Suprapubic skin (tissue), 4 donors: ENCODE measurements around the gene INPP1. TPM values are rescaled to one million over a fixed set of nuclear protein-coding genes. Genes with fewer than 3 reads are reported as not detected.

Experiments used
- DNase-seq, 2 donors: peaks; one replicate each; pipeline ENCODE4 v3.0.0-alpha.2; 2019; ENCODE audit warnings: low spot score in 2 of 2
- H3K27ac ChIP-seq: fragments of 200-600 bp; sonication (generic); one replicate; pipeline ENCODE4 v1.5.1; 2019
- H3K27me3 ChIP-seq: fragments of 200-600 bp; sonication (generic); one replicate; pipeline ENCODE4 v1.5.1; 2019
- H3K36me3 ChIP-seq: fragments of 200-600 bp; sonication (generic); one replicate; pipeline ENCODE4 v1.5.1; 2019
- H3K4me1 ChIP-seq: fragments of 200-600 bp; sonication (generic); one replicate; pipeline ENCODE4 v1.5.1; 2019
- H3K4me3 ChIP-seq: fragments of 200-600 bp; sonication (generic); one replicate; pipeline ENCODE4 v1.5.1; 2019; ENCODE audit warnings: mild to moderate bottlenecking
- H3K9me3 ChIP-seq: fragments of 200-600 bp; sonication (generic); one replicate; pipeline ENCODE4 v1.5.1; 2019
- EP300 ChIP-seq: sonication (generic); formaldehyde crosslinking; IDR thresholded peaks from one replicate; pipeline ENCODE4 v1.6.1; 2017; ENCODE audit warnings: antibody characterized with exemption
- POLR2A ChIP-seq, 2 donors: fragments of 450-650 bp; IDR thresholded peaks; one replicate each; pipeline ENCODE4 v1.6.1; 2017; ENCODE audit warnings: antibody characterized with exemption in 2 of 2, mild to moderate bottlenecking in 2 of 2, moderate library complexity in 2 of 2
- POLR2AphosphoS5 ChIP-seq, 3 donors: sonication (generic); formaldehyde crosslinking; IDR thresholded peaks; one replicate each; pipeline ENCODE4 v1.6.1; 2017; ENCODE audit warnings: antibody characterized with exemption in 3 of 3
- WGBS: methylation state at CpG from one replicate; pipeline ENCODE4 v1.1.5; 2018; 5-methylcytosine and 5-hydroxymethylcytosine counted together
- total RNA-seq, 4 donors: library from RNA; depleted of rRNA; stranded (reverse); fragments of >200 nt; gene quantifications; one replicate each; pipeline ENCODE4 v1.1.0, GENCODE V29; 2016
- TF ChIP-seq, protein P1 (sequence below), 2 donors: fragments of 200-600 bp in 1 of 2; fragments of 450-650 bp in 1 of 2; sonication (generic) in 1 of 2; IDR thresholded peaks; one replicate each; pipeline ENCODE4 v1.5.1; 2016 to 2019; ENCODE audit warnings: antibody characterized with exemption in 2 of 2, mild to moderate bottlenecking in 1 of 2, moderate library complexity in 1 of 2

INPP1 gene
- total RNA-seq, 4 donors from 2014 or later: 14.0 to 26.5 (median 17.5) TPM

GRCh38 chr2:190325588-190325987 lies 17.8 kb upstream of the INPP1 start:
- no peak overlapping the region for H3K4me3 ChIP-seq
- no peaks in the 10 kb centered on the region for H3K9me3 ChIP-seq
- no peaks in the 10 kb centered on the region for H3K36me3 ChIP-seq
- WGBS: 78% methylated on average over 2 of the region's 2 CpGs
- H3K27ac ChIP-seq: no peak overlapping the region
- peaks cover 1% of the 10 kb centered on the region for H3K4me1 ChIP-seq
- no peak for DNase-seq
- no peaks in the 10 kb centered on the region for H3K27me3 ChIP-seq
- TF ChIP-seq POLR2AphosphoS5 (IDR thresholded peaks at IDR 0.05) (no peak), EP300 (no peak), POLR2A (IDR thresholded peaks at IDR 0.05) (no peak)
- TF ChIP-seq, protein P1, sequence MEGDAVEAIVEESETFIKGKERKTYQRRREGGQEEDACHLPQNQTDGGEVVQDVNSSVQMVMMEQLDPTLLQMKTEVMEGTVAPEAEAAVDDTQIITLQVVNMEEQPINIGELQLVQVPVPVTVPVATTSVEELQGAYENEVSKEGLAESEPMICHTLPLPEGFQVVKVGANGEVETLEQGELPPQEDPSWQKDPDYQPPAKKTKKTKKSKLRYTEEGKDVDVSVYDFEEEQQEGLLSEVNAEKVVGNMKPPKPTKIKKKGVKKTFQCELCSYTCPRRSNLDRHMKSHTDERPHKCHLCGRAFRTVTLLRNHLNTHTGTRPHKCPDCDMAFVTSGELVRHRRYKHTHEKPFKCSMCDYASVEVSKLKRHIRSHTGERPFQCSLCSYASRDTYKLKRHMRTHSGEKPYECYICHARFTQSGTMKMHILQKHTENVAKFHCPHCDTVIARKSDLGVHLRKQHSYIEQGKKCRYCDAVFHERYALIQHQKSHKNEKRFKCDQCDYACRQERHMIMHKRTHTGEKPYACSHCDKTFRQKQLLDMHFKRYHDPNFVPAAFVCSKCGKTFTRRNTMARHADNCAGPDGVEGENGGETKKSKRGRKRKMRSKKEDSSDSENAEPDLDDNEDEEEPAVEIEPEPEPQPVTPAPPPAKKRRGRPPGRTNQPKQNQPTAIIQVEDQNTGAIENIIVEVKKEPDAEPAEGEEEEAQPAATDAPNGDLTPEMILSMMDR (IDR thresholded peaks at IDR 0.05): no peak

GRCh38 chr2:190327867-190328572 lies 15.4 kb upstream of the INPP1 start:
- no peak overlapping the region for H3K4me3 ChIP-seq
- peaks cover under 1% of the 10 kb centered on the region for H3K4me1 ChIP-seq
- no peaks in the 10 kb centered on the region for H3K27me3 ChIP-seq
- 75% methylated on average over 4 of the region's 4 CpGs for WGBS
- no peak overlapping the region for H3K27ac ChIP-seq
- no peak for DNase-seq
- TF ChIP-seq, protein P1 (IDR thresholded peaks at IDR 0.05): no peak
- TF ChIP-seq POLR2AphosphoS5 (IDR thresholded peaks at IDR 0.05) (no peak), POLR2A (IDR thresholded peaks at IDR 0.05) (no peak), EP300 (no peak)
- H3K36me3 ChIP-seq: no peaks in the 10 kb centered on the region
- H3K9me3 ChIP-seq: no peaks in the 10 kb centered on the region

- no peaks in the 10 kb centered on the region for H3K36me3 ChIP-seq
- peaks cover 6% of the 10 kb centered on the region for H3K4me1 ChIP-seq
- no peak overlapping the region for H3K4me3 ChIP-seq
- H3K27me3 ChIP-seq: no peaks in the 10 kb centered on the region
- TF ChIP-seq POLR2A (IDR thresholded peaks at IDR 0.05): no peak
- TF ChIP-seq, protein P1 (IDR thresholded peaks at IDR 0.05): no peak
- no peak for TF ChIP-seq POLR2AphosphoS5 (IDR thresholded peaks at IDR 0.05)
- TF ChIP-seq EP300: no peak
- H3K9me3 ChIP-seq: no peaks in the 10 kb centered on the region
- DNase-seq: no peak
- 88% methylated on average over 3 of the region's 3 CpGs for WGBS
- H3K27ac ChIP-seq: no peak overlapping the region
These were observed 14.7 kb upstream of the INPP1 start for GRCh38 chr2:190328573-190329147.

DNA sequence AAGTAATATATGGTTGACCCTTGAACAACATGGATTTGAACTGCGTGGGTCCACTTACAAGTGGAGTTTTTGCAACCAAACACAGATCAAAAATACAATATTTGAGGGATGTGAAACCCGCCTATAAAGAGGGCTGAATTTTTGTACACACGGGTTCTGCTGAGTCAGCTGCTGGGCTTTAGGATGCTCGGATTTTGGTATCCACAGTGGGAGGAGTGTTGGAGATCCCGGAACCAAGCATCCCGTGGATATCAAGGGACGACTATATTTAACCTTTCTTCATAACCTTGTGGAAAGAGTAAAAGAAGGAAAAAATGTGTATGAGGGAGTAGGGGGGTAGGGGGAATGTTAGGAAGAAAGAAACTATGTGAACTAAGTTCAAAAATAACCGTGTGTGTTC lies 10.0 kb upstream of the INPP1 start:
- Histone ChIP-seq H3K4me3 (no peak overlapping the region), H3K4me1 (peaks cover 12% of the 10 kb centered on the region), H3K36me3 (no peaks in the 10 kb centered on the region), H3K27ac (peak overlapping the region; percentile 23), H3K9me3 (no peaks in the 10 kb centered on the region), H3K27me3 (no peaks in the 10 kb centered on the region)
- WGBS: 60% methylated on average over 8 of the region's 8 CpGs
- no peak for TF ChIP-seq EP300
- no peak for TF ChIP-seq POLR2AphosphoS5 (IDR thresholded peaks at IDR 0.05)
- TF ChIP-seq, protein P1 (IDR thresholded peaks at IDR 0.05): no peak
- no peak for TF ChIP-seq POLR2A (IDR thresholded peaks at IDR 0.05)
- DNase-seq: no peak

GRCh38 chr2:190333928-190334327 lies 9.5 kb upstream of the INPP1 start:
- DNase-seq: no peak
- 60% methylated on average over 2 of the region's 2 CpGs for WGBS
- no peak overlapping the region for H3K4me3 ChIP-seq
- H3K9me3 ChIP-seq: no peaks in the 10 kb centered on the region
- H3K27ac ChIP-seq: peak overlapping the region; percentile 27
- no peaks in the 10 kb centered on the region for H3K27me3 ChIP-seq
- no peak for TF ChIP-seq POLR2AphosphoS5 (IDR thresholded peaks at IDR 0.05)
- TF ChIP-seq, protein P1 (IDR thresholded peaks at IDR 0.05): no peak
- no peak for TF ChIP-seq POLR2A (IDR thresholded peaks at IDR 0.05)
- TF ChIP-seq EP300: no peak
- H3K36me3 ChIP-seq: no peaks in the 10 kb centered on the region
- peaks cover 12% of the 10 kb centered on the region for H3K4me1 ChIP-seq
